Uterus (tissue), 4 donors: ENCODE measurements around the gene SCUBE1. TPM values are rescaled to one million over a fixed set of nuclear protein-coding genes. Genes with fewer than 3 reads are reported as not detected.

ENCODE experiments used
- DNase-seq, 2 donors: peaks; one replicate each; pipeline ENCODE4 v3.0.0-alpha.2; 2019 to 2020
- H3K27ac ChIP-seq, 2 donors: fragments of 200-600 bp; sonication (generic); 1 replicate in 1 of 2; 2 replicates in 1 of 2; pipeline ENCODE4 v1.5.1; 2016 to 2018
- H3K27me3 ChIP-seq, 2 donors: fragments of 200-600 bp; sonication (generic); one replicate each; pipeline ENCODE4 v1.5.1; 2018 to 2019; ENCODE audit warnings: control low read depth in 1 of 2
- H3K36me3 ChIP-seq, 2 donors: fragments of 200-600 bp; sonication (generic); one replicate each; pipeline ENCODE4 v1.5.1; 2019; ENCODE audit warnings: control low read depth in 1 of 2
- H3K4me1 ChIP-seq, 2 donors: fragments of 200-600 bp; sonication (generic); one replicate each; pipeline ENCODE4 v1.5.1; 2018 to 2019; ENCODE audit warnings: control low read depth in 1 of 2
- H3K4me3 ChIP-seq, 2 donors: fragments of 200-600 bp; sonication (generic); 1 replicate in 1 of 2; 2 replicates in 1 of 2; pipeline ENCODE4 v1.5.1; 2018 to 2019; ENCODE audit warnings: mild to moderate bottlenecking in 1 of 2
- H3K9me3 ChIP-seq, 2 donors: fragments of 200-600 bp; sonication (generic); one replicate each; pipeline ENCODE4 v1.5.1; 2019; ENCODE audit warnings: control low read depth in 1 of 2
- POLR2A ChIP-seq, 2 donors: fragments of 450-650 bp; IDR thresholded peaks; one replicate each; pipeline ENCODE4 v1.6.1; 2016; ENCODE audit warnings: antibody characterized with exemption in 2 of 2, mild to moderate bottlenecking in 1 of 2, moderate library complexity in 1 of 2
- intact Hi-C: fragments of 100-400 bp; cut with DNase I; formaldehyde crosslinking; loops from one replicate; pipeline ENCODE4 v1.15.1; 2023; ENCODE audit warnings: low total_unique reads
- total RNA-seq, 4 donors: library from RNA; depleted of rRNA in 3 of 4; stranded (reverse); fragments of >200 nt in 3 of 4; gene quantifications; one replicate each; pipeline versions ENCODE4 v1.1.0 to v1.2.4, GENCODE V29; 2014 to 2023
- TF ChIP-seq, protein P1 (sequence below), 4 experiments: fragments of 200-600 bp in 2 of 4; fragments of 450-650 bp in 2 of 4; sonication (generic) in 2 of 4; IDR thresholded peaks; one replicate each; pipeline ENCODE4 v1.5.1; 2016 to 2019; ENCODE audit warnings: antibody characterized with exemption in 4 of 4, mild to moderate bottlenecking in 2 of 4, moderate library complexity in 1 of 4
- donor health status: DM: yes; HTN: yes; CAD: no.

The SCUBE1 gene
- total RNA-seq, 4 donors from 2014 or later: 0.14 to 1.7 (median 0.26) TPM; not detected in 1

DNA sequence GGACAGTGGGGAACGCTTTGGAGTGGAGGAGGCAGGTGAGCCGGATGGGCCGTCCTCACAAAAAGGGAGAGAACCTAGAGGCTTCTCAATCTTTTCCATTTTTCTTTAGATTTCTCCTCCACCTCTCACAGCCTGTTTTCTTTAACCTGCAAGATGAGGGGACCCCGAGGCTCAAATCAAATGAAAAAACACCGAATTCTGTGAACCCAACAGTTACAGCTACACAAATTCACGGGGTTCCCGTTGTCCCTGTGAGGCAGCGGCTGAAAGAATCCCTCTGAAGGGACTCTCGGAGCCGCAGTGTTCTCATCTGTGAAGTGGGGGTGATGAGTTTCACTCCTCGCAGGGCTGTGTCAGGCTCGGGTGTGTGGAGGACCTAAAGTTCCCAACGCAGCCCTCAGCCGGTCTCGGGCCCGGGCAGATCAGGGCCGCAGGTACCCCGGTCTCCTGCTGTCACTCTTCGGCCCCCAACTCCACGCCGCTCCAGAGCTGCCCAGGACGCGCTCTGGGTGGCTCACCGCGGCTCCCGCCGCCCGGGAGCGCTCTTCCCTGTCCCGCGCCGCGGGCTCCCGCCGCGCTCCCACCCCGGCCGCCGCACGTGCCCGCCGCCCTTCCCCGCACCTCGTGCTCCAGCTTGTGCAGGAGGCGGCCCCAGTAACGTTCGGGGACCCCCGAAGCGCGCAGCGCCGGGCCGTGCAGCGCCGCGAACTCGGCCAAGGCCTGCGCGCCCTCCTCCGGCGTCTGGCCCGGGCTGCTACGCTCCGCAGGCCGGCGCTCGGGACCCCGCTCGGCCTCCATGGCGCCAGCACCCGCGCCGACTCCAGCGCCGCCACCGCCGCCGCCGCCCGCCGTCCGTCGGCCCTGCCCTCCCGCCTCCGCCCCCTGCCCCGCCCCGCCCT, 156.7 kb downstream of the SCUBE1 start, which contains the start of gene TTLL12:
TSS of gene TTLL12 (minus strand) at position 863 of the 899 bp plus-strand sequence. CDS start at position 798, 65 bp downstream.
- H3K9me3 ChIP-seq: no peaks in the 10 kb centered on the region
- peak within 1 kb of the TSS; percentile 72 to 83 for H3K27ac ChIP-seq
- H3K36me3 ChIP-seq: no peaks in the 10 kb centered on the region
- H3K4me3 ChIP-seq: peak within 1 kb of the TSS; percentile 40 to 66
- no peaks in the 10 kb centered on the region for H3K27me3 ChIP-seq
- peak in 1 of 2 donors; percentile 62 for DNase-seq
- intact Hi-C loops: no loop called here
- H3K4me1 ChIP-seq: peaks cover 4 to 9% of the 10 kb centered on the region in 2 donors
- TF ChIP-seq, protein P1, sequence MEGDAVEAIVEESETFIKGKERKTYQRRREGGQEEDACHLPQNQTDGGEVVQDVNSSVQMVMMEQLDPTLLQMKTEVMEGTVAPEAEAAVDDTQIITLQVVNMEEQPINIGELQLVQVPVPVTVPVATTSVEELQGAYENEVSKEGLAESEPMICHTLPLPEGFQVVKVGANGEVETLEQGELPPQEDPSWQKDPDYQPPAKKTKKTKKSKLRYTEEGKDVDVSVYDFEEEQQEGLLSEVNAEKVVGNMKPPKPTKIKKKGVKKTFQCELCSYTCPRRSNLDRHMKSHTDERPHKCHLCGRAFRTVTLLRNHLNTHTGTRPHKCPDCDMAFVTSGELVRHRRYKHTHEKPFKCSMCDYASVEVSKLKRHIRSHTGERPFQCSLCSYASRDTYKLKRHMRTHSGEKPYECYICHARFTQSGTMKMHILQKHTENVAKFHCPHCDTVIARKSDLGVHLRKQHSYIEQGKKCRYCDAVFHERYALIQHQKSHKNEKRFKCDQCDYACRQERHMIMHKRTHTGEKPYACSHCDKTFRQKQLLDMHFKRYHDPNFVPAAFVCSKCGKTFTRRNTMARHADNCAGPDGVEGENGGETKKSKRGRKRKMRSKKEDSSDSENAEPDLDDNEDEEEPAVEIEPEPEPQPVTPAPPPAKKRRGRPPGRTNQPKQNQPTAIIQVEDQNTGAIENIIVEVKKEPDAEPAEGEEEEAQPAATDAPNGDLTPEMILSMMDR (IDR thresholded peaks at IDR 0.05): peak in 1 of 4 experiments; percentile 8
- TF ChIP-seq POLR2A (IDR thresholded peaks at IDR 0.05): peak; percentile 38 to 73

DNA sequence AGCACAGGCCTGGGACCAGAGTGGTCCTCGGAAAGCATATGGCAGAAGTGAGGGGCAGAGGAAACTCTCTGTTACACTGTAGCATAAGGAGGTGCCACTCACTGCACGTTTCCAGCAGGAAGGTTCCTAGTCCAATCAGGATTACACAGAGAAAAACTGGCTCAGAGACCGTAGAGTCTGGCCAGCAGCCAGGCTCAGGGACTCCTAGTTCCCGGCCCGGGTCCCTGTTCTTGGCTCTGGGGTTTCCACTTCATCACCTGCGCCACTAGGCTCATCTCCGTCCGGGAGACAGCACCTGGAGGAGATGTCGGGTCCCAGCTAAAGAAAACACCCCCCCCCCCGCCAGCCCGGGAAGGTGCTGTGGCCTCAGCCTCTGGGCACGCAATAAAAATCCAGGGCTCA, 157.3 kb downstream of the SCUBE1 start:
- peak overlapping the region; percentile 40 to 66 for H3K4me3 ChIP-seq
- H3K9me3 ChIP-seq: no peaks in the 10 kb centered on the region
- no peaks in the 10 kb centered on the region for H3K36me3 ChIP-seq
- DNase-seq: peak; percentile 53 to 61
- peaks cover 4 to 9% of the 10 kb centered on the region in 2 donors for H3K4me1 ChIP-seq
- intact Hi-C loops: no loop called here
- TF ChIP-seq POLR2A (IDR thresholded peaks at IDR 0.05): no peak
- TF ChIP-seq, protein P1 (IDR thresholded peaks at IDR 0.05): no peak
- peak overlapping the region in 1 of 2 donors; percentile 83 for H3K27ac ChIP-seq
- no peaks in the 10 kb centered on the region for H3K27me3 ChIP-seq

GRCh38 chr22:43183496-43184277, 159.5 kb downstream of the SCUBE1 start:
- H3K4me3 ChIP-seq: no peak overlapping the region
- TF ChIP-seq, protein P1 (IDR thresholded peaks at IDR 0.05): no peak
- TF ChIP-seq POLR2A (IDR thresholded peaks at IDR 0.05): no peak
- intact Hi-C loops: no loop called here
- no peaks in the 10 kb centered on the region for H3K27me3 ChIP-seq
- H3K27ac ChIP-seq: no peak overlapping the region
- no peak for DNase-seq
- H3K9me3 ChIP-seq: no peaks in the 10 kb centered on the region
- H3K4me1 ChIP-seq: peaks cover 4 to 9% of the 10 kb centered on the region in 2 donors
- no peaks in the 10 kb centered on the region for H3K36me3 ChIP-seq

GRCh38 chr22:43182726-43183125, 160.4 kb downstream of the SCUBE1 start:
- H3K27me3 ChIP-seq: no peaks in the 10 kb centered on the region
- peaks cover 0 to 9% of the 10 kb centered on the region in 2 donors for H3K4me1 ChIP-seq
- H3K4me3 ChIP-seq: no peak overlapping the region
- TF ChIP-seq, protein P1 (IDR thresholded peaks at IDR 0.05): no peak
- no peak for TF ChIP-seq POLR2A (IDR thresholded peaks at IDR 0.05)
- H3K36me3 ChIP-seq: no peaks in the 10 kb centered on the region
- H3K27ac ChIP-seq: no peak overlapping the region
- no peaks in the 10 kb centered on the region for H3K9me3 ChIP-seq
- intact Hi-C loops: no loop called here
- DNase-seq: no peak
